Right atrium auricular region (tissue), 2 donors: Measurements from ENCODE around the gene PDHX. TPM values are rescaled to one million over a fixed set of nuclear protein-coding genes. Genes with fewer than 3 reads are reported as not detected.
A peak's percentile ranks its signal among the peaks of the same experiment; 100 is the strongest.

Experiments
- DNase-seq: peaks from one replicate; pipeline ENCODE4 v3.0.0-alpha.2; 2019; ENCODE audit warnings: low spot score
- H3K27ac ChIP-seq, 2 donors: fragments of 200-600 bp; sonication (generic); 1 replicate in 1 of 2; 2 replicates in 1 of 2; pipeline ENCODE4 v1.5.1; 2016 to 2019
- H3K27me3 ChIP-seq, 2 donors: fragments of 200-600 bp; sonication (generic); one replicate each; pipeline versions ENCODE4 v1.5.1 to v1.6.0; 2017 to 2019
- H3K36me3 ChIP-seq: fragments of 200-600 bp; sonication (generic); one replicate; pipeline ENCODE4 v1.5.1; 2016
- H3K4me1 ChIP-seq, 2 donors: fragments of 200-600 bp; sonication (generic); one replicate each; pipeline versions ENCODE4 v1.5.1 to v1.6.0; 2017 to 2019
- H3K4me3 ChIP-seq, 2 donors: fragments of 200-600 bp; sonication (generic); 1 replicate in 1 of 2; 2 replicates in 1 of 2; pipeline ENCODE4 v1.5.1; 2017 to 2019; ENCODE audit warnings: mild to moderate bottlenecking in 1 of 2, moderate library complexity in 1 of 2
- H3K9me3 ChIP-seq, 2 donors: fragments of 200-600 bp; sonication (generic); one replicate each; pipeline ENCODE4 v1.5.1; 2019
- CTCF ChIP-seq, 2 donors: fragments of 200-600 bp; sonication (generic); IDR thresholded peaks; one replicate each; pipeline ENCODE4 v1.5.1; 2019; ENCODE audit warnings: antibody characterized with exemption in 2 of 2
- total RNA-seq, 2 donors: library from RNA; depleted of rRNA; stranded (reverse); fragments of >200 nt; gene quantifications; one replicate each; pipeline ENCODE4 v1.1.0, GENCODE V29; 2016

Gene PDHX
- total RNA-seq, 2 donors from 2014 or later, result 47.2 to 94.0 TPM

- no peak for TF ChIP-seq CTCF (IDR thresholded peaks at IDR 0.05)
- peak overlapping the region; percentile 69 to 81 for H3K4me3 ChIP-seq
- no peaks in the 10 kb centered on the region for H3K27me3 ChIP-seq
- no peaks in the 10 kb centered on the region for H3K9me3 ChIP-seq
- H3K36me3 ChIP-seq, result no peaks in the 10 kb centered on the region
- H3K4me1 ChIP-seq, result peaks cover 0 to 27% of the 10 kb centered on the region in 2 donors
- peak overlapping the region; percentile 96 for H3K27ac ChIP-seq
- no peak for DNase-seq
These were observed 1.0 kb upstream of the PDHX start for GRCh38 chr11:34915136-34916014.

DNA sequence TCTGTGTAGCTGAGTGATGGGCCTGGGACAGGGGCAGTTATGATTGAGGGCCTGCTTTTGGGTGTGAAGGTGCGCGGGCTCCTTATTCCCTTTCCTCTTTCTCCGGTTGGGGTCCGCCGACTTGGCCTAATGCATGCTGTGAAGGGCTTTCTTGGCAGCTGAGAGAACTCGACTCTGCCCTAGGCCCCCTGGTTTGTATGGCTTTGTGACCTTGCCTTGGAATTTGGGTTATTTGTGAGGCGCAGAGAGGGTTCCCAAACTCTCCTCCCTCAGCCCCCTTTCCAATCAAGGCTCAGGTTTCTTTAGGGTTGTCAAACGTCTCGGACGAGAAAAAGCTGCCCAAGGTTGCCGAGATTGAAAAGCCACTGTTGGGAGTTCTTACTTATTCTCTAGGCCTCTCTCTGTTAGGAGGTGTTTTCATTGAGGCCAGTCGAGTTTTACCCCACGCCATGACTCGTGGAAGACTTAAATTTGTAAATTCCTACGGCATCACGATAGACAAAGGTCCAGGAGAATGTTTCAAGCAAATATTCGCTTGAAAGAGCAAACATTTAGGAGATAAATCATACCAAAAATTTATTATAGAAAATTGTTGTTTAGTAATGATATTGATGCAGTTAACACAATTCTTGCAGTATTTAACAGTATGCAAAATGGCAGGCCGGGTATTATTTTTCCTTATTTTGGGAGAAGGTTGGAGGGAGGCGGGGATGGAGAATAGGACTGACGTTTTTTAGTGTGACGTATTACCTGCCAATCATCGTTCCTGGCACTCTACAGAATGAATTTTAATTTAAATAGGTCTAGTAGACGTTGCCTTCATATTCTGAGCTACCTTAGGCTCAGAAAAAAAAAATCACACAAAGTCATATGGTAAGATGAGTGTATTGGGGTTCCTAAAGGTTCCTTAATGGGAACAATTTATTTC lies 689 bp downstream of the PDHX start:
- Histone ChIP-seq H3K4me3 (peak overlapping the region; percentile 69 to 81), H3K27ac (peak overlapping the region; percentile 96), H3K4me1 (peaks cover 0 to 27% of the 10 kb centered on the region in 2 donors), H3K9me3 (no peaks in the 10 kb centered on the region), H3K36me3 (no peaks in the 10 kb centered on the region), H3K27me3 (no peaks in the 10 kb centered on the region)
- no peak for TF ChIP-seq CTCF (IDR thresholded peaks at IDR 0.05)
- no peak for DNase-seq

DNA sequence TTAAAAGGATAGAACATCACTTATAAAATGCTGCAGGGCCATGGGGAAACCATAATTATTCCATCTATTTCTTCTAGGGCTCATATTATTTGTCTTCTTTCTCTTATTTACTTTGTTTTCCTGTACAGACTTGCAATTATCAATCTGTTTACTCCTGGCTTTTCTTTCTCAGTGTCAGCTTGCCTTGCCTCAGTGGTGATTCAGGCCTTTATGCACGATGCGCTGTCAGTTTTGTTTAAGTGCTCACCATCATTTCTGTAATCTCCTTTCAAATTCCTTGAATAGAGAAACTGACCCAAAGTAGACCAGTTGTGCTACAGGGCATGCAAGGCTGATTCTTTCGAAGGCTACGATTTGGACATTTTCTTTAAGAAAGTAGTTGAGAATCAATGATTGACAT lies 4.7 kb downstream of the PDHX start:
- no peak for DNase-seq
- no peak for TF ChIP-seq CTCF (IDR thresholded peaks at IDR 0.05)

DNA sequence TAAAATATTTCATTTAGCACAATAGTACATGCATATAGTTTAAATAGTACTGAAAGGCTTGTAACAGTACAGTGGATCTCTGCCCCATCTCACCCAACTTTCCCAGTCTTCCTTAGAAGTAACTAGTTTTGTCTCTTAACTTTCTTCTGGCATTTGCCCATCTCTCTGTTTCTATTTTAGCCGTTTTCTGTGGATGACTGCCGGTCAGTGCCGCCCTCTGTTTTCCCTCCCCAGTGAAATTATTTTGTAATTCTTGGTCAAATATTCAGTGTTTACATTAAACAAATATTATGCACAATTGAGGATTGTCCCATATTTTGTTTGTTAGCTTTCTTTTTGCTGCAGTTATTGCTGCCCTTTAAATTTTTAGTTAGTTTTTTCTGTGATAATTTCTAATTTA lies 8.3 kb downstream of the PDHX start:
- H3K4me3 ChIP-seq, result no peak overlapping the region
- H3K27ac ChIP-seq, result no peak overlapping the region
- no peak for DNase-seq
- no peaks in the 10 kb centered on the region for H3K9me3 ChIP-seq
- no peaks in the 10 kb centered on the region for H3K36me3 ChIP-seq
- no peak for TF ChIP-seq CTCF (IDR thresholded peaks at IDR 0.05)
- H3K4me1 ChIP-seq, result peaks cover 0 to 44% of the 10 kb centered on the region in 2 donors
- H3K27me3 ChIP-seq, result no peaks in the 10 kb centered on the region

More for the DNA sequence above, 4.7 kb downstream of the PDHX start:
- H3K4me1 ChIP-seq, result peaks cover 0 to 47% of the 10 kb centered on the region in 2 donors
- no peak overlapping the region for H3K4me3 ChIP-seq
- H3K27ac ChIP-seq, result no peak overlapping the region
- no peaks in the 10 kb centered on the region for H3K27me3 ChIP-seq
- H3K36me3 ChIP-seq, result no peaks in the 10 kb centered on the region
- no peaks in the 10 kb centered on the region for H3K9me3 ChIP-seq

GRCh38 chr11:34926101-34926830 lies 9.8 kb downstream of the PDHX start:
- no peaks in the 10 kb centered on the region for H3K27me3 ChIP-seq
- DNase-seq, result no peak
- H3K27ac ChIP-seq, result no peak overlapping the region
- no peaks in the 10 kb centered on the region for H3K9me3 ChIP-seq
- no peak overlapping the region for H3K4me3 ChIP-seq
- H3K4me1 ChIP-seq, result peaks cover 0 to 44% of the 10 kb centered on the region in 2 donors
- TF ChIP-seq CTCF (IDR thresholded peaks at IDR 0.05), result peak; percentile 56 to 84
- no peaks in the 10 kb centered on the region for H3K36me3 ChIP-seq
